ENCODE measurements around the gene MZT2B.
"Not testable (repeated sequence)": the region's sequence is repeated elsewhere in the genome, so short reads cannot be mapped to it uniquely, and the experiment has no call there.

Gene MZT2B, protein sequence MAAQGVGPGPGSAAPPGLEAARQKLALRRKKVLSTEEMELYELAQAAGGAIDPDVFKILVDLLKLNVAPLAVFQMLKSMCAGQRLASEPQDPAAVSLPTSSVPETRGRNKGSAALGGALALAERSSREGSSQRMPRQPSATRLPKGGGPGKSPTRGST

DNA sequence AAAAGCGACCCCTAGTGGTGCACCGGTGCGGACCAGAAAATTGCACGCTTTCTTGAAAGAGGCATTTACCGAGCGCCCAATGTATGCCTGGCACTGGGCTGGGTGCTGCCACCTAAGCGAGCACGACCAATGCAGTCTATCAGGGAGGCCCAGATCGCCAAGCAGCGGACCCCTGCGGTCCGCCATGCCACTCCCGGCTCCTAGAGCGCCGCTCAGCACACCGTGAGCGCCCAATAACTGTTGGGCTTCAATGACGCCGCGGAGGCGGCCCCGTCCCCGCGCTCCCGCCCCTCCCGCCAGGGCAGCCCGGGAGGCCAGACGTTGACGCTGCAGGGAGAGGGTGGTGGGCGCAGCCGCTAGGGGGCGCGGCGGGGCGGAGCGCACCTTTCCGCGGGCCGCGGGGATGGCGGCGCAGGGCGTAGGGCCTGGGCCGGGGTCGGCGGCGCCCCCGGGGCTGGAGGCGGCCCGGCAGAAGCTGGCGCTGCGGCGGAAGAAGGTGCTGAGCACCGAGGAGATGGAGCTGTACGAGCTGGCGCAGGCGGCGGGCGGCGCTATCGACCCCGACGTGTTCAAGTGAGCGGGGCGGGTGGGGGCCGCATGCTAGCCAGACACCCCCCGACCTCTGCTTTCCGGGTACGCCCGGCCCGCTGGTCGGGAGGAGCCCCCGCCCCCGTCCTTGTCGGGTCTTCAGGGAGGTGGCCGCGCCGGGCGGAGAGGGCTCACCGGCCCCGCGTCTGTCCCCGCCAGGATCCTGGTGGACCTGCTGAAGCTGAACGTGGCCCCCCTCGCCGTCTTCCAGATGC, at the start of gene MZT2B:
Gene MZT2B, plus strand, starts transcription at position 383 of the 803 bp plus-strand sequence. Its CDS starts 21 bp downstream, at position 404.
- DNase-seq: peak; percentile 92

DNA sequence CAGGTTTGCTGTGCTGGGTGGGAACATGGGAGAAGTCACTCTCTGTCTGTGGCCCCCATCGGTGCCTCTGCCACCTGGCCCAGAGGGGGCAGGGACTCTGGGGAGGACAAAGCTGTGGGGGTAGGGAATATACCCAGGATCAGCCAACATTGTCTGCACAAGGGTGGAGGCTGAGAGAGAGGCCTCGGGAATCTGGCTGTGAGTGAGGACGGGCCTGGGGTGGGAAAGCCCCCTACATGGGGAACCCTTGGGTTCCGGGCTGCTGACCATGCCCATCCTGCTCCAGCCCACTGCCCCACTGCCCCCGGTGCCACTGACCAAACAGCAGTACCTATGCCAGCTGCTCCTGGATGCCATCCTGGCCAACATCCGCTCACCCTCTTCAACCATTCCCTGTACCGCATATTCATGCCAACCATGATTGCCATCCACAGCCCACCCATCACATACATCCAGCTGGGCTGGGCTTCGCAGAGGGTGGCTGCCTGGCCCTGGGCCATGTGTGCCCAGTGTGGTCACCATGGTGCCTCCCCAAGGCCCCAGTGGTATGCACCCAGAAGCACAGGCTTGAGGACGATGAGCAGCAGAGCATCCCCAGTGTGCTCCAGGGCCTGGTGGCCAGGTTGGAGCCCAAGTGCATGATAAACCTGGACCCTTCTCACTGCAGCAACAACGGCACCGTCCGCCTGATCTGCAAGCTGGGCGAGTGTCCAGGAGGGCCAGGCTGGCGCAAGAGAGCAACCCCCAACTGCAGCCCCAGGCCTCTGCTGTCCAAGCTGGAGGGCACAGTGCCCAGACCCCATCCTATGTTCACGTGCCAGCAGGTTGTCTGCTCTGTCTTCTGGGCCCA, 46.1 kb upstream of the MZT2B start:
- DNase-seq: no peak

DNA sequence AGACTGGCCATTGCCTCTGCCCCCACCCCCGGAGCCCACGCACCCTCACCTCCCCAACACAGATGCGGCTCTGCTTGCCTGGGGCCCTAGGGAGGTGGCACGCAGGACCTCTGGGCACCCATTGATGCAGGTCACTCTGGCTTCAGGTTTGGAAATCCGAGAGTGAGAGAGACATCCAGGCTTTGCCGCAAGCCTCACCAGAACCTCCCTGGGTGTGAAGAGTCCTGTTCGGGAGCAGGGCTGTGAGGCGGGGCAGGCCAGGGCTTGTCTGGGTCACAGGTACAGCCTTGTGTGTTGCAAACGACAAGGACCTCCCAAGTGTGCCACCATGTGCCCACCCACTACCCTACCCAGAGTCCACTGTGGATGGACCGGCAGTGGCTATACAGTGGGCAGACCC, 45.5 kb upstream of the MZT2B start:
- not testable (repeated sequence) for DNase-seq

DNA sequence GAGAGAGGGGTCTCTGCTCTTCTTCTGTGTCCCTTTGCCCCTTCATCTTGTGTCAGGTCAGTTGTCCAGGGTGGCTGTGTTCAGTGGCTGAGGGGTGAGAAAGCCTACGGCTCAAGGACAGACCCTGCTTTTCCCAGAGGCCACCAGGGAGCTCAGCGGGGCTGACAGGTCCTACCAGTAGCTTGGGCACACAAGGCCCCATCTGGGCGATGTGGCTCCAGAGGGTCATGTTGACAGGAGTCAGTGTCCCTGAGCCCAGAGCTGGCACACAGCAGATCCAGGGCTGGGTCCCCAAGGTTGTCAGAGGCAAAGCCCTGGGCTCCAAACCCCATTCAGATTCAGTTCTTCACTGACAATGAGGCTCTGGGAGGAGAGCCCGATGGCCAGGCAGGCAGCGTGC, 44.9 kb upstream of the MZT2B start:
- DNase-seq: not testable (repeated sequence)

DNA sequence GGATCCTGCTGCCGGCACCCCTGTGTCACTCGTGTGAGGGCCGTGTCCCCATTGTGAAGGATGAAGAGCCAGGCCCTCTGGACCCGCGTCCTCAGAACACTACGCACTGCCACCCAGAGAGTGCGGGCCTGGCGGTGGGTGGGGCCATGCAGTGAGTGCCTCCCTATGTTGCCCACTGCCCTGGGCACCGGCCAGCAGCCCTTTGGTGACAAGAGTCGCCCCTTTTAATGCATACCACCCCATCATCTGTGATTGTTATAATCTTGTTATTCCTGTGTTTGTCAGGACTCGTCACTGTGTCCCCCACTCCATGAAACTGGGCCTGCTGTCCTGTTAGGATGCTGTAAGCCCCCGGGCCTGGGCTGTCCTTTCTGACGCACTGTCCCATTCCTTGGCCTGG, 43.7 kb upstream of the MZT2B start:
- not testable (repeated sequence) for DNase-seq

DNA sequence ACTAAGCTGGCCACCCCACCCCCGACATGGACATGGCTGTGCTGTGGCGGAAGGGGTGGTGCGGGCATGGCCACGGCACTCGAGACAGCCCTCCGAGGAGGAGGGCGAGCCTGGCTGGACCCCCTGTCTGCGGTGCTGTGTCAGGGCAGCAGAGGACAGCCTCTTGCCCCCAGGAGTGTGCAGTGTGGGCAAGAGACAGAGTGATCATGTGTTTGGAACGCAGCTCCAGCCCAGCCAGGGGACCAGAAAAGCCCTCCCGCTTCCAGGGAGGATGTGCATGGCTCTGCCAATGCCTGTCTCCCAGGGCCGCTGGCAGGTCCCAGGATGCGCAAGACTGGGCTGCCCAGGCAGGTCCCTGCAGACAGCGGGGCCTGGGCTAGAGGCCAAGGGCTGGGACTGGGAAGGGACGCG, 43.2 kb upstream of the MZT2B start:
- DNase-seq: not testable (repeated sequence)

DNA sequence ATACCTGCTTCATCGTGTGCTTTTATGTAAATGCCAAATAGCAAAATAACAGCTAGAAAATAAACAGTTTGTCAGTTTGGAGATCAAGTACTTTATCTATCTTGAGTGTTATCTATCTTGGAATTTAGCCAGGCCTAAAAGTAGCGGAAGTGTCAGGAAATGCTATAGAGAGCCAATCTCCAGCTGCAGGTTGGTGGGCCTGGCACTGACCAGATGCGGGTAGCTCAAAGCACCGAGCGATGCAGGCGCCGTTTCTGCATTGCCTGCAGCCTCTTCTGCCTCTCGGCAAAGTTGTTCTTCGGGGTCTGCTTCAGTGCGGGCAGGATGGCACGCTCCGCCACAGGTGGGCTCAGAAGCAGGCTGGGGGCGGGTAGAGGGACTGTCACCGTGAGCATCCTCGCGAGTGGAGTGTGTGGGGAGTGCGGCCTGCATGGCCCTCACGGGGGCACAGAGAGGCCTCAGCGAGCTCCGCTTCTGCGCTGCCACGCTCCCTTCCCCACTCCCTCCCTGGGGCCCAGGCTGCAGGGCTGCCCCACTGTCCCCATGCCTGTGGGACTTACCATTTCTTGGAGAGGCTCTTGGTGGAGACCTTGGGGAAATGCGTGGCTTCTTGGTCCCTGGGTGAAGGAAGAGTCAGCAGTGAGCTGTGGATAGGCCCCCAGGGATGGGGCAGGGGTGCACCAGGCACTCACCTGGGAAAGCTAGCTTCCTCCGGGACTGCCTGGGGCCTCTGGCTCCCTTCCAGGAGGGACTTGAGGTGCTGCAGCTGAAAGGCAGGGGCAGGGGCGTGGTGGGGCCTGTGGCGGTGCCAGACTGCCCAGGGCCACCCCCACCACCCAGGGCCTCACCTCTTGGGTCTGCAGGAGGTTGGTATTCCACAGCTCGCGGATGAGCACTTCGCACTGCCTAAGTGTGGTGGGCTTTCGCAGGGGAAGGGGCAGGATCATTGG, 42.5 kb upstream of the MZT2B start:
- not testable (repeated sequence) for DNase-seq

DNA sequence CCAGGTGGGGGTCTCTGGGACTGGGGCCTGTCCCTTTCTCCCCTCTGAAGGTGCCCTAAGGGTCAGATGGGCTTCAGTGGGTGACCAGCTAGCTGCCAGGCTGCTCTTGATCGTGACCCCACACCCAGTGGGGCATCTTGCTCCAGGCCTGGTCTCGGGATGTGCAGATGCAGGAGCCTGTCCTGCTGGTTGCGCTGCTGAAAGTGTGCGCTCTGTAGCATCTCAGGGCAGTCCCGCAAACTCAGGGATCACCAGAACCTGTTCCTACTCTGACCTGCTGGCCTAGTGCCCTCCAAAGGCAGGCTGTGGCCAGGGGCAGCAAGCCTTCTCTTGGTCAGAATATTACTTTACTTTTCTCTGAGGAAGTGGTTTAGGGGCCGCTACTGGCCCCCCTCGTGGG, 41.5 kb upstream of the MZT2B start:
- DNase-seq: not testable (repeated sequence)

DNA sequence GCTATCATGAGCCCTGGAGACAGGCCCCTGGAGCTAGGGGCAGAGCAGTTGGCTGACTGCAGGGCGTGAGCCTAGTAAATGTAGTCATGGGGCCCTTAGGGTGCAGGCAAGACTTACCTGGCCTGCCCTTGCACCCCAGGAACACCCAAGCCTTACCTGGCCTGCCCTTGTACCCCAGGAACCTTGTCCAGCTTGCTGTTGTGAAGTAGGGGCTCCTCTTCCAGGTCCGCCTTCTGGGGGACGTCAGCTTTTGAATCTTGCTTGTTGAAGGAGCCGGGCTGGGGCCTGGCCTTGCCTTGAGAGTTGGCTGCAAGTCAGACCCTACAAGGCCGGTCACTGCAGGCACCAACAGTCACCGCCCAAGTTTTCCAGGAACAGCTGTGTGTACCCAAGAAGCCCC, 41.1 kb upstream of the MZT2B start:
- not testable (repeated sequence) for DNase-seq

DNA sequence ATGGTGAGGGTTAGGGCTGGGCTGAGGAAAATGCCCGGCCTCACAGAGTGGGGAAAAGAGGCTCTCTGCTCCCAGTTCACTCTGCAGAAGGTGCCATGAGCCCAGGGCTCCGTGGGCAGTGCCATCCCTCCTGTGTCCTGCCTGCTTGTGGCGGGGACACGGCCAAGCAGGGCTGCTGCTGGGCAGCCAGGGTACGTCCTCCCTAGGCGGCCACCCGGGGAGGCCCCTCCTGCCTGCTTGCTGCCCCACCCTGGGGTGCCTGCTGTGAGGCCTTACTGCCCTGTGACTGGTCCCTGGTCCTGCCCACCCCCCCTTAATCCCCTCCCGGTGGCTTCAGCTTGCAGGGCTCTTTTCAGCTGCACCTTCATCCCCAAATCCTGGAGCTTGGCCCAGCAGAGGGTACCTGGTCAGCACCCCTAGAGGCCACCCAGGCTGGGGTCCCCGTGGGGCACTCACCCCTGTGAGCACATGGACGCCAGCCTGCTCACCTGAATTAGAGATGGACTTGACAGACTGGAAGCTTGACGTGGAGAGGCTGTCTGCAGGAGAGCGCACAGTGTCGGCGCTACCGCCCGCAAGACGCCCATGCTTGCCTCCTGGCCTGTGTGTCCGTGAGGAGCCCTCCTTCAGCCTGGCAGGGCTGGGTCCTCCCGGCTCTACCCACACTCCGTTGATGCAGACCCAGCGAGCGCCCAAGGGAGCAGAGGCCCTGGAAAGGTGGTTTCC, 40.3 kb upstream of the MZT2B start:
- DNase-seq: not testable (repeated sequence)

DNA sequence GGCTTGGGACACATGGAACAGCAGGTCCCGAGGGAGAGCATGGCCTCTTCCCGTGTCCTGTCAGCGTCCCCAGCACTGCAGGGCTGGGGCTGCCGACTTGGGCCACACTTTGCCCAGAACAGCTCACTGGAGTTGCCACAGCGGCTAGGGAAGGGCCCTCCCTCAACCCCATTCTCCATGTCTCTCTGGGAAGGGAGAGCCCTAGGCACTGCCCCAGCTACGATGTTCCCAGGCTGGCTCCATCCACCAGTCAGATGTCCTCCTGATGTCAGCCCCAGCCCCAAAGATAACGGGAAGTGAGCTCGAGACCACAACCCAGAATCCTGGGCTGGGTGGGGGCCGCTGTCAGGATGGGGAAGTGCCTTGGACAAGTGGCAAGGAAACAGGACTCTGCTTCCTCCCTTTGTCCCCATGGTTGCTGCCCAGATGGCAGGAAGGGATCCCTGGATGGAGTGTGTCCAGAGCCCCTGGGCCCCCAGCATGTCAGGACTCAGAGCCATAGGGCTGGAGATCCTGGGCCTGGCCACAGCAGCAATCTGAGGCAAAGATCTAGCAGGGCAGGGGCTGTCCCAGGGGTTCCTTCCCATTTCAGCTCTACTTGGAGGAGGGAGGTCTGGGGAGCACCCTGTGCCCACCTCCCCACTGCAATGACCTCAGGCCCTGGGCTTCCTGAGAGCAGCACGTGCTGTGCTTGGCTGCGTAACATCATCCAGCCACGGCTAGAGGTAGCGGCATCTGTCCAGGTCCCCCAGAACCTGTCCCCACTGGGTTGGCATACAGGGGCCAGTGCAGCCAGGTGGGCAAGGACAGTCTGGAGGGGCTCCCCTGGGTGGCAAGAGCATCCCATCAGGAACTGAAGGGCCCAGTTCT, 39.4 kb upstream of the MZT2B start:
- DNase-seq: not testable (repeated sequence)

DNA sequence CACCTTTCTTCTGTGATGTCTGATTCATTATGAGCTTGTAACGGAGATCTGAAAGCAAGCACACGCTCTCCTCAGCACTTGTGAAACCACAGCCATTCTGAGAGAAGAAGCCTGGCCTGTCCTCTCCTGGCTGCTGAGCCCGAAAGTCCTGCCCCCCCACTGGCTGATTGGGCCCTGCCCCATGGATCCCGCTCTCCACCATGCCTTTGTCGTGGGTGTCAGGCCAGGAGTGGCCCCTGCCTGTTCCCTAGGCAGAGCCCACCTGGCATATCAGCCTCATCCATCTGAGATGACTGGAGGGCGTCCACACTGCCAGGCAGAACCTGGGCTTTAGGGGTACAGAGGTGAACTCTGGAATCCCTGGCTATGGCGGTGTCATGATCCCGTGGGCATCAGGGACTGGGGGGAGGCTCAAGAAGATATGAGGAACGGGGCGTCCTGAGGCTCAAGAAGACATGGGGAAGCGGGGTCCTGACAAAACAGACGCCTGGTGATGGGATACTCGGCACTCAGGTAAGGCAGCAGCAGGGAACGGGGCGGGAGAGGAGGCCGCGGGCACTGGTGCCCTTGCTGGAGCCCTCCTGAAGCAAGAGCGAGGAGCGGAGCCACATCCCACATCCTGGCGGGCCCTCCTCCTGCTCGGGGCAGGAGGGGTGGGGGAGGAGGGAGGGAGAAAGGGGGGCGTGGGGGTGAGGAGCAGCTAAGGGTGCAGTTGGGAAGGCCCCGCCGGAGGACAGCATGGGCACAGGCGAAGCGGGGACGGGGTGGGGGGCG, 38.6 kb upstream of the MZT2B start:
- peak; percentile 16 for DNase-seq

DNA sequence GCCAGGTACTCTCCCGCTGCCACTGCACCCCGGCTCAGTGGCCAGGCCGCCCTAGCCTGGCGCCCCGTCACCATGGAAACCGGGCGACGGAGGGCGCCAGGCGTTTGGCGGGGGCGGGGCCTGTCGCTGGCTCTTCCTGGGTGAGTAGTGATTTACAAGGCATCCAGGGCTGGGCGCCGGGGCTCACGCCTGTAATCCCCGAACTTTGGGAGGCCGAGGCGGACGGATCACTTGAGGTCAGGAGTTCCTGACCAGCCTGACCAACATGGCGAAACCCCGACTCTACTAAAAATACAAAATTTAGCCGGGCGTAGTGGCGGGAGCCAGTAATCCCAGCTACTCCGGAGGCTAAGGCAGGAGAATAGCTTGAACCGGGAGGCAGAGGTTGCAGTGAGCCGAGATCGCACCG, 37.1 kb upstream of the MZT2B start, which contains the start of gene CCDC74B:
Gene CCDC74B, minus strand, starts transcription at position 107 of the 409 bp plus-strand sequence. CDS start 116 bp downstream, outside the sequence.
- peak; percentile 69 for DNase-seq

DNA sequence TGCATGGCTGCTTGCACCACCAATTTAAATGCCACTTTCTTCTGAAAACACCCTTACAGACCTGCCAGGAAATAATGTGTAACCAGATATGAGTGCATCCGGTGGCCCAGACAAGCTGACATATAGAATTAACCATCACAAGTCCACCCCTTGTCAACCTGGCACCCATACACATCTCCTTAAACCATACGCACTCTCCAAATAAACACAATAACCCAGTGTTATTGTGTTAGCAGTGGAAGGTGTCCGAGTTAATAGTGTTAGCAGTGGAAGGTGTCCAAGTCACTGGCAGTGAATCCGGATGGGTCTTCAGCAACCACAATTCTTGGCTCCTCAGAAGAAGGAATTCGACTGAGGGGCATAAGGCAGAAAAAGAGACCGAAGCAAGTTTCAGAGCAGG, 33.5 kb upstream of the MZT2B start:
- not testable (repeated sequence) for DNase-seq

DNA sequence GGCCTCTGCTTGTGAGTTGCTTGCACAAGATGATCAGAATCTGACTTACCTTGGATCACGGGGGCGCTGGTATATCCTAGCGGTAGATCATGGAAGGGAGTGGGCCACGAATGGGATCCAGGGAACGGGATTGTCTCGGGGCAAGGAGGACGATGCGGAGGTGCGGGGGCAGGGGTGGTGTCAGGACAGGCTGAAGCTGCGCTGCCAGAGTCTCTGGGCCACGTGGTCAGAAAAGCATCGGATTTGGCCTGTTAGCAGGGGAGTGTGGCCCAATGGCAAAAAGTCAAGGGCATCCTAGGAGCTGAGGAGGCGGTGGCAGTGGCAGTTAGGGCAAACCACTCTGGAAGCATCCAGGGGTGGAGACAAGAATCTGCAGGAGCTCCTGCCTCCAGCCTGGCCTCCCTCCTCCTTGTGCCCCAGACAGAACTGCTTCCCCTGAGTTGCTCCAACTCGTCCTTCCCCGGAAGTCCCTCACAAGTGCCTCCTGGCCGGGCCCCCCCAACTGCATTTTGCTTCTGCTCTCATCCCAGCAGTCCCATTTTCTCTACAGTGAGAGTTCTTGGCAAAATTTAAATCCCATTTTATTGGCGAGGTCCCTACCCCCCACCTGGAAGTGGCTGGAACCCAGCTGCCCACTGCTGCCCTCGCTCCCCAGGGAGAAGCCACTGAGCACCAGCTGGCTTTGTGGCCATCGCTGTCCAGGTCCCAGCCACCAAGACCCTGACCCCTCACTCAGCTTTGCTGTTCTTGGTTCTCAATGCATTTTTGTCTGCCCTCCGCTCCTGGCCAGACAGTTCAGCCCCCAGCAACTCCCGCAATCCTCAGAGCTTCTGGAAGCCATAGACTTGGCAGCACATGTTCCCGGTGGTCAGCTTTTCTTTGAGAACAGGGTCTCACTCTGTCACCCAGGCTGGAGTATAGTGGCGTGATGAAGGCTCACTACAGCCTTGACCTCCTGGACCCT, 31.6 kb upstream of the MZT2B start:
- DNase-seq: no peak

DNA sequence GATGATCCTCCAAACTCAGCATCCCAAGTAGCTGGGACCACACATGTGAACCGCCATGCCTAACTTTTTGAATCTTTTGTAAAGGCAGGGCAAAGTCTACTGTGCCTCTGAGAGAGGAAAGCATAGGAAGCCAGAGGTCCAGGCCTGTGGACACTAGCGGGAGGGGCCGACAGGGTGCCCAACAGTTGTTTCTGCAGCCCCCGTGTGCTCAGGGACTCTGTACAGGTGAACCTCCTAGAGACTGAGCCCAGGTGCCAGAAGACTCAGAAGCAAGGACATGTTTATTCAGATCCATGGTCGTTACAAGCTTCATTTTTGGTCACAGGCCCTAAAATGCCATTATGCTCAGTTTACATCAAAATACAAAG, 30.9 kb upstream of the MZT2B start:
- DNase-seq: not testable (repeated sequence)

DNA sequence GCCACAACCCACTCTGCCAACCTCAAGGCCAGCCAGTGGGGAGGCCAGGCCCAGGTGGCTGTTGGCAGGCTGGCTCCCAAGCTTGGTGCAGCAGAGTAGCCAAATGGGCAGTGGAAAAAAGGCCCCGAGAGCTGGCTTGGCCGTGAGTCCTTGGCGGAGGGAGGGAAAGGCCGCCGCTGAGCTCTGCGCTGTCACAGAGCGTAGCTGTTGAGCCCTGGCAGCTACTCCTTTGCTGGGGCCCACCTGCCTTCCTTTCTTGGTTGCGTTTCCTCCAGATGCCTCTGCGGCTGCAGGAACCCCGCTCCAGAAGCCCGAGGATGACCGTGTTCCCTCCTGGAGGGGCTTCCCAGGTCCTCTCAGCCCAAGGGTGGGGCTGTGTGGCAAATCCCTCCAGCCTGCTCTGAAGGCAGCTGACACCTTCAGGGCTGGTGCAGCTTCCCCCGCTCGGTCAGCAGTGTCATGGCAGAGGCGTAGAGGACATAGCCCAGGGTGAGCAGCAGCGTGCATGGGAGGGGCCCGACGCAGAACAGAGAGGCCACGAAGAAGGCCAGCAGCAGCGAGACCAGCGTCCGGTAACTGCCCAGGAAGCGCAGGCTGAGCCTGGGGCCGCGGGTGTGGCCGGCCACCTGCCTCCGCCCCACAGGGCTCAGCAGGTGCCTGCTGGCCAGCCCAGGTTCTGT, 29.8 kb upstream of the MZT2B start:
- DNase-seq: not testable (repeated sequence)
